Fibroblast of pulmonary artery (primary cell): ENCODE data around the gene GREM2.

Experiments used
- DNase-seq: peaks from one replicate; pipeline ENCODE4 v3.0.0-alpha.2; 2010; ENCODE audit warnings: low read depth
- H3K4me3 ChIP-seq: replicated peaks from 2 replicates; pipeline ENCODE4 v1.5.1; 2011; ENCODE audit warnings: low read depth, mild to moderate bottlenecking, control low read depth, low read length, moderate library complexity
- CTCF ChIP-seq: IDR thresholded peaks from 2 replicates; pipeline ENCODE4 v1.5.1; 2011; ENCODE audit warnings: mild to moderate bottlenecking, control low read depth, low read length, inconsistent platforms; ENCODE audit errors: missing control alignments

The GREM2 gene

DNA sequence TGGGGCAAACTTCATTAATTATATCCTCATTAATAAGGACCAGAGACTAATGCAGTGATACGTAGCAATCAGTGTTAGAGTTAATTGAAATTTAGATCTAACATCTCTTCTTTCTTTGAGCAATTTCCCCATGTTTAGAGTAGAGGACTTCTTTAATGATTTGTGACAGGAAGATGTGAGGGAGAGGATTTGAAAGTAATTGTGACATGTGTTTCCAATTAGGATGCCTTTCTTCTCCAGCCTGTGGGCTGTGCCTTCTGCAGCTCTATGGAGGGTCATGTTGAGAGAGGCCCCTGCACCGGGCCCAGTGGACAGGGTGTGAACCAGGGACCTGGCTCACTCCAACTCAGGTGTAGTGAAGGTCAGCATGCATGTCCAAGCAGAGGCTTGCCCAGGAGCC, 103.0 kb downstream of the GREM2 start:
- no peak for DNase-seq
- no peak for TF ChIP-seq CTCF
- no peak overlapping the region for H3K4me3 ChIP-seq

- no peak for DNase-seq
- no peak for TF ChIP-seq CTCF
- no peak overlapping the region for H3K4me3 ChIP-seq
Measured at GRCh38 chr1:240508201-240508600, 103.8 kb downstream of the GREM2 start.

DNA sequence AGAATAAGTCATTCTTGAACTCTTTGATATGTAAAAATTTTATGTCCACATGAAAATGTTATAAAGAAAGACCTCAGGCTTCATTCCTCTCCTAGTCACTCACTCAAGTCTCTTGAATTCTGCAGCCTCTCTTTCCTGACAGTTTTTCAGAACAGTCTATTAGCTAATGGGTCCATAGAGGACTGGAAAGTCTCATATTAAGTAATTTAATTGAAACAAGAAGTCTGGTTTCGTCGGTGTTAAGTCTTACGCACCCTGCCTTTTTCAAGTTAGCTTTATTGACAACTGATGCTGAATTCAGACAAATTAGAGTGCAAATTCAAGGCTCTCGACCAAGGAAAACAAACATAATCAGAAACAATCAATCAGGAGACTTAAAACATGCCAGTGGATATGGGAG, 105.8 kb downstream of the GREM2 start:
- TF ChIP-seq CTCF = no peak
- no peak for DNase-seq
- H3K4me3 ChIP-seq = no peak overlapping the region

DNA sequence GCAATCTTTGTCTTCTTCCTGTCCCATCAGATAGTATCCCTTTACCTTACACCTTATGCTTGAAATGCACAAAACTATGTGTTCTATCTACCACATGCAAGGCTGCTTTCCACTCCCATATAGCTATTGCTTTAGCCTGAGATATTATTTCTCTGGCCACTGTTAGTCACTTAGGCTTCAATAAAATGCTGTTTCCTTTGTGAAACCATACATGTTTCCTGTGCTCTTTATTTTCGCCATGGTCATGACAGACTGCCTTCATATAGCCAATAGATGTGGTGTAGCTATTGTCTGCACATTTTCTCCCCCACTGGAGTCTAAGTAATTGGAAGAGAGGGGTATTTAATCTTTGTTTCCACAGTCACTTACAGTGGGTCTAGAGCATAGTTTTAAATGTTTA, 108.4 kb downstream of the GREM2 start:
- no peak for TF ChIP-seq CTCF
- no peak overlapping the region for H3K4me3 ChIP-seq
- no peak for DNase-seq

GRCh38 chr1:240503036-240503435, 108.9 kb downstream of the GREM2 start:
- DNase-seq = no peak
- TF ChIP-seq CTCF = no peak

DNA sequence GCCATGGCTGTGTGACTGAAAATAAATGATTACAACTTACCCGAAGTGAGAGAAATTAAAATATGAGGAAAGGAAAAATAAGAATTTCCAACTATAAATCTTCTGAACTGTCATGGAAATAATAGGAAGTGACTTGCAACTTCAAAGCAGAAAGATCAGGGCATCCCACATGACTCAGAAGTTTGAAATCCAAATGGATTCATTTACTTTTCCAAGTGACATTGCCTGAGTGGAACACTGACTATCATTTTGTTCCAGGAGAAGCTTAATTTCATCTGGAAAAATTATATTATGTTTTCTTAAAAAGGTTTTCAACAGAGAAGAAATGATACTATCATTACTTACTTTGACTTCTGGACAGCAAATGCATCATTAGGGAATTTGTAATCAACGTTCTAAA, 110.8 kb downstream of the GREM2 start:
- peak; percentile 11 for DNase-seq
- no peak for TF ChIP-seq CTCF
- H3K4me3 ChIP-seq = no peak overlapping the region

More at GRCh38 chr1:240503036-240503435, 108.9 kb downstream of the GREM2 start:
- no peak overlapping the region for H3K4me3 ChIP-seq

GRCh38 chr1:240500647-240501046, 111.3 kb downstream of the GREM2 start:
- no peak for TF ChIP-seq CTCF
- no peak overlapping the region for H3K4me3 ChIP-seq
- no peak for DNase-seq
